Prostate gland (tissue), 2 donors: ENCODE measurements around the gene PKN3. TPM values are rescaled to one million over a fixed set of nuclear protein-coding genes. Genes with fewer than 3 reads are reported as not detected.
A peak's percentile ranks its signal among the peaks of the same experiment; 100 is the strongest.

Experiments used
- DNase-seq: peaks from one replicate; pipeline ENCODE4 v3.0.0-alpha.2; 2019; ENCODE audit warnings: low spot score
- H3K27ac ChIP-seq, 2 donors: fragments of 200-600 bp; sonication (generic); 2 replicates each; pipeline ENCODE4 v1.5.1; 2017 to 2019
- H3K27me3 ChIP-seq: fragments of 200-600 bp; sonication (generic); replicated peaks from 2 replicates; pipeline ENCODE4 v1.5.1; 2019; ENCODE audit not compliant: insufficient read depth
- H3K36me3 ChIP-seq, 2 donors: fragments of 200-600 bp; sonication (generic); 1 replicate in 1 of 2; 2 replicates in 1 of 2; pipeline versions ENCODE4 v1.5.1 to v1.8.1; 2017 to 2019
- H3K4me1 ChIP-seq: fragments of 200-600 bp; sonication (generic); replicated peaks from 2 replicates; pipeline ENCODE4 v1.5.1; 2019
- H3K4me3 ChIP-seq, 2 donors: fragments of 200-600 bp; sonication (generic); 2 replicates each; pipeline ENCODE4 v1.5.1; 2017 to 2019
- H3K9me3 ChIP-seq: fragments of 200-600 bp; sonication (generic); 2 replicates; pipeline ENCODE4 v1.5.1; 2017
- POLR2A ChIP-seq: fragments of 450-650 bp; IDR thresholded peaks from one replicate; pipeline ENCODE4 v1.6.1; 2016; ENCODE audit warnings: antibody characterized with exemption, mild to moderate bottlenecking
- POLR2AphosphoS5 ChIP-seq: sonication (generic); formaldehyde crosslinking; IDR thresholded peaks from one replicate; pipeline ENCODE4 v1.6.1; 2017; ENCODE audit warnings: antibody characterized with exemption
- WGBS: methylation state at CpG from one replicate; pipeline ENCODE4 v1.1.5; 2018; 5-methylcytosine and 5-hydroxymethylcytosine counted together
- intact Hi-C: fragments of 100-400 bp; cut with DNase I; formaldehyde crosslinking; loops from one replicate; pipeline ENCODE4 v1.14.2; 2022
- total RNA-seq, 2 donors: library from RNA; depleted of rRNA; stranded (reverse); fragments of >200 nt; gene quantifications; one replicate each; pipeline ENCODE4 v1.1.0, GENCODE V29; 2016
- TF ChIP-seq, protein P1 (sequence below), 4 experiments: fragments of 200-600 bp in 2 of 4; fragments of 450-650 bp in 2 of 4; sonication (generic) in 2 of 4; IDR thresholded peaks; 1 replicate in 3 of 4; 2 replicates in 1 of 4; pipeline ENCODE4 v1.5.1; 2016 to 2019; ENCODE audit warnings: antibody characterized with exemption in 4 of 4, mild to moderate bottlenecking in 2 of 4, moderate library complexity in 2 of 4

The PKN3 gene
- total RNA-seq, 2 donors from 2014 or later: 4.4 to 6.1 TPM

DNA sequence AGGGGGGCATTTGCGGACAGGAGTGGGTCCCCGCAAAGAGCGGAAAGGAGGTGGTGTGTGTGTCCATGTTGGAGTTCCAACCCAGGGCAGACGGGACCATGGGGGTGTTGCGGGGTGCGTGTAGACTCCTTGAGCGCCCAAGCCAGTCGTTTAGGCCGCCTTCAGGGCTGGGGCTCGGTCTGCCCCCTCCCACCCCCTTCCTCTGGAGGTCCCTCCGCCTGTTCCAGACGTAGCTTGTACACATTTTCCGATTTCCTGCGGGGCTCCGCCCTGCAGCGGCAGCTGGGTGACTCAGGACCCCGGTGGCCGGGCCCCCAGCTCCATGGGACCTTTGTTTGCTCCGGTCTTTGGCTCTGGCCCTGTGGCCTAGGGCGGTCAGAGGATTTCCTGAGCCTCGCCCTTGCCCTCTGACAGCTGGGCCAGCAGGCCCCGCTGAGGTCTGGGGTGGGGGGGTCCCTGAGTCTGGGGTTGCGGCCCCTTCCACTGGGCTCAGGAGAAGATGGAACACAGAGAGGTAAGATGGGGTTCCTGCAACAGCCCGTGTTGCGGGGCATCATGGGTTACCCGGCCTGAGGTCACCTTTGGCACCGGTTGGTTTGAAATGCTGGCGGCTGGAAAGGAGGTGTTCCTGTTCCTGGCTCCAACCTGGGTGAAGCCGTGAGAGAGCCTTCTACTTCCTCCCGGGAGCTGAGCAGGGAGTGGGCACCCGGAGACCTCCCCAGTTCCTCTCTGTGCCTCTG lies 1.5 kb downstream of the PKN3 start:
- intact Hi-C loops: no loop called here
- WGBS: 86% methylated on average over 31 of the region's 31 CpGs

GRCh38 chr9:128704356-128704670 lies 2.0 kb downstream of the PKN3 start:
- TF ChIP-seq POLR2AphosphoS5: no peak
- DNase-seq: no peak
- Histone ChIP-seq H3K4me1 (no peaks in the 10 kb centered on the region), H3K27me3 (no peaks in the 10 kb centered on the region), H3K4me3 (no peak overlapping the region), H3K36me3 (no peaks in the 10 kb centered on the region), H3K9me3 (no peaks in the 10 kb centered on the region), H3K27ac (no peak overlapping the region)
- WGBS: 94% methylated on average over 5 of the region's 5 CpGs
- intact Hi-C loops: no loop called here

More for the DNA sequence above, 1.5 kb downstream of the PKN3 start:
- no peaks in the 10 kb centered on the region for H3K36me3 ChIP-seq
- H3K27ac ChIP-seq: peak overlapping the region in 1 of 2 donors; percentile 74
- DNase-seq: no peak
- TF ChIP-seq, protein P1, sequence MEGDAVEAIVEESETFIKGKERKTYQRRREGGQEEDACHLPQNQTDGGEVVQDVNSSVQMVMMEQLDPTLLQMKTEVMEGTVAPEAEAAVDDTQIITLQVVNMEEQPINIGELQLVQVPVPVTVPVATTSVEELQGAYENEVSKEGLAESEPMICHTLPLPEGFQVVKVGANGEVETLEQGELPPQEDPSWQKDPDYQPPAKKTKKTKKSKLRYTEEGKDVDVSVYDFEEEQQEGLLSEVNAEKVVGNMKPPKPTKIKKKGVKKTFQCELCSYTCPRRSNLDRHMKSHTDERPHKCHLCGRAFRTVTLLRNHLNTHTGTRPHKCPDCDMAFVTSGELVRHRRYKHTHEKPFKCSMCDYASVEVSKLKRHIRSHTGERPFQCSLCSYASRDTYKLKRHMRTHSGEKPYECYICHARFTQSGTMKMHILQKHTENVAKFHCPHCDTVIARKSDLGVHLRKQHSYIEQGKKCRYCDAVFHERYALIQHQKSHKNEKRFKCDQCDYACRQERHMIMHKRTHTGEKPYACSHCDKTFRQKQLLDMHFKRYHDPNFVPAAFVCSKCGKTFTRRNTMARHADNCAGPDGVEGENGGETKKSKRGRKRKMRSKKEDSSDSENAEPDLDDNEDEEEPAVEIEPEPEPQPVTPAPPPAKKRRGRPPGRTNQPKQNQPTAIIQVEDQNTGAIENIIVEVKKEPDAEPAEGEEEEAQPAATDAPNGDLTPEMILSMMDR (IDR thresholded peaks at IDR 0.05): no peak
- no peak for TF ChIP-seq POLR2A
- TF ChIP-seq POLR2AphosphoS5: no peak
- peak overlapping the region; percentile 58 to 67 for H3K4me3 ChIP-seq
- no peaks in the 10 kb centered on the region for H3K9me3 ChIP-seq
- no peaks in the 10 kb centered on the region for H3K4me1 ChIP-seq
- H3K27me3 ChIP-seq: no peaks in the 10 kb centered on the region

GRCh38 chr9:128705051-128705965 lies 3.0 kb downstream of the PKN3 start:
- intact Hi-C loops: no loop called here
- WGBS: 89% methylated on average over 30 of the region's 36 CpGs
- DNase-seq: no peak
- H3K27me3 ChIP-seq: no peaks in the 10 kb centered on the region
- H3K4me1 ChIP-seq: no peaks in the 10 kb centered on the region
- no peaks in the 10 kb centered on the region for H3K36me3 ChIP-seq
- H3K27ac ChIP-seq: no peak overlapping the region
- TF ChIP-seq, protein P1 (IDR thresholded peaks at IDR 0.05): no peak
- TF ChIP-seq POLR2AphosphoS5 (no peak), POLR2A (no peak)
- no peaks in the 10 kb centered on the region for H3K9me3 ChIP-seq
- no peak overlapping the region for H3K4me3 ChIP-seq

DNA sequence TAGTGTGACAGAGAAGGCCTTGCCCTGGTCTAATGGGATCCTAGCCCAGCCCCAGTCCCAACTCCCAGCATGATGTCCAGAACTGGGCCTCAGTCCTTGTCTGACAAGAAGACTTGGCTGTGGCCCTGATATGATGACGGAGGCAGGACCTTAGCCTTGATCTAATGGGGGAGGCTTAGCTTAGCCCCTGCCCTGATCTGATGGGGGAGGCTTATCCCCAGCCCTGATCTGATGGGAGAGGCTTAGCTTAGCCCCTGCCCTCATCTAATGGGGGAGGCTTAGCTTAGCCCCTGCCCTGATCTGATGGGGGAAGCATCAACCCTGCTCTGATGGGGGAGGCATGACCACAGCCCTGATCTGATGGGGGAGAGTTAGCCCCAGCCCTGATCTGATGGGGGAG lies 3.7 kb downstream of the PKN3 start:
- no peaks in the 10 kb centered on the region for H3K36me3 ChIP-seq
- no peak for DNase-seq
- TF ChIP-seq POLR2A (no peak), POLR2AphosphoS5 (no peak)
- TF ChIP-seq, protein P1 (IDR thresholded peaks at IDR 0.05): no peak
- intact Hi-C loops: no loop called here
- H3K4me1 ChIP-seq: no peaks in the 10 kb centered on the region
- H3K27ac ChIP-seq: no peak overlapping the region
- H3K4me3 ChIP-seq: no peak overlapping the region
- H3K9me3 ChIP-seq: no peaks in the 10 kb centered on the region
- no peaks in the 10 kb centered on the region for H3K27me3 ChIP-seq
- WGBS: 83% methylated on average over 1 of the region's 1 CpG

- H3K9me3 ChIP-seq: no peaks in the 10 kb centered on the region
- no peak for DNase-seq
- no peak for TF ChIP-seq POLR2A
- TF ChIP-seq, protein P1 (IDR thresholded peaks at IDR 0.05): no peak
- TF ChIP-seq POLR2AphosphoS5: no peak
- no peaks in the 10 kb centered on the region for H3K36me3 ChIP-seq
- H3K4me1 ChIP-seq: no peaks in the 10 kb centered on the region
- no peak overlapping the region for H3K27ac ChIP-seq
- H3K27me3 ChIP-seq: no peaks in the 10 kb centered on the region
- H3K4me3 ChIP-seq: no peak overlapping the region
- 81% methylated on average over 21 of the region's 23 CpGs for WGBS
- intact Hi-C loops: no loop called here
These were observed 4.5 kb downstream of the PKN3 start for GRCh38 chr9:128706671-128707381.
